HG03558 (cell line): ENCODE results near the gene KCNH8.
"Not testable (repeated sequence)": the region's sequence is repeated elsewhere in the genome, so short reads cannot be mapped to it uniquely, and the experiment has no call there.

Experiments used
- ATAC-seq: cut with Tn5 transposase; IDR thresholded peaks from one replicate; pipeline ENCODE4 v1.9.1; 2021; ENCODE audit warnings: moderate number of reproducible peaks; ENCODE audit not compliant: unreplicated experiment; ENCODE audit errors: extremely low read depth

The KCNH8 gene

GRCh38 chr3:19171794-19172193 is 23.5 kb downstream of the KCNH8 start:
- ATAC-seq = no peak

- ATAC-seq = no peak
Observed at GRCh38 chr3:19173945-19174344, 25.6 kb downstream of the KCNH8 start.

- ATAC-seq = no peak
Observed at GRCh38 chr3:19183584-19183983, 35.3 kb downstream of the KCNH8 start.

- ATAC-seq = no peak
Observed at GRCh38 chr3:19190126-19190525, 41.8 kb downstream of the KCNH8 start.

GRCh38 chr3:19190602-19191001 is 42.3 kb downstream of the KCNH8 start:
- ATAC-seq = no peak

GRCh38 chr3:19199131-19199530 is 50.8 kb downstream of the KCNH8 start:
- ATAC-seq = no peak

GRCh38 chr3:19202303-19202702 is 54.0 kb downstream of the KCNH8 start:
- no peak for ATAC-seq

- ATAC-seq = no peak
Observed at GRCh38 chr3:19202754-19203153, 54.4 kb downstream of the KCNH8 start.

GRCh38 chr3:19206540-19206939 is 58.2 kb downstream of the KCNH8 start:
- ATAC-seq = no peak

- ATAC-seq = no peak
Observed at GRCh38 chr3:19213603-19214220, 65.4 kb downstream of the KCNH8 start.

- ATAC-seq = no peak
Observed at GRCh38 chr3:19215427-19215826, 67.1 kb downstream of the KCNH8 start.

- no peak for ATAC-seq
Observed at GRCh38 chr3:19216669-19217337, 68.5 kb downstream of the KCNH8 start.

GRCh38 chr3:19220311-19220710 is 72.0 kb downstream of the KCNH8 start:
- ATAC-seq = no peak

GRCh38 chr3:19221081-19221480 is 72.8 kb downstream of the KCNH8 start:
- ATAC-seq = no peak

GRCh38 chr3:19226479-19226878 is 78.2 kb downstream of the KCNH8 start:
- no peak for ATAC-seq

GRCh38 chr3:19228167-19228566 is 79.9 kb downstream of the KCNH8 start:
- ATAC-seq = no peak

GRCh38 chr3:19229086-19229485 is 80.8 kb downstream of the KCNH8 start:
- ATAC-seq = no peak

GRCh38 chr3:19229881-19230280 is 81.6 kb downstream of the KCNH8 start:
- not testable (repeated sequence) for ATAC-seq

- no peak for ATAC-seq
Observed at GRCh38 chr3:19231792-19232461, 83.6 kb downstream of the KCNH8 start.

GRCh38 chr3:19232566-19232965 is 84.3 kb downstream of the KCNH8 start:
- no peak for ATAC-seq

GRCh38 chr3:19233882-19234784 is 85.8 kb downstream of the KCNH8 start:
- ATAC-seq = not testable (repeated sequence)
